DMS 273 (cell line): Measurements from ENCODE around the gene SOX5.
"Not testable (repeated sequence)": the region's sequence is repeated elsewhere in the genome, so short reads cannot be mapped to it uniquely, and the experiment has no call there.

Source experiments
- DNase-seq: peaks from one replicate; lab custom pipeline; 2025; ENCODE audit not compliant: unreplicated experiment; lab: John Stamatoyannopoulos, UW

Gene SOX5

GRCh38 chr12:23847857-23848256 lies 101.6 kb downstream of the SOX5 start:
- DNase-seq, result no peak

- no peak for DNase-seq
Measured at GRCh38 chr12:23843958-23844357, 105.5 kb downstream of the SOX5 start.

- no peak for DNase-seq
Measured at GRCh38 chr12:23834076-23834475, 115.4 kb downstream of the SOX5 start.

- no peak for DNase-seq
Measured at GRCh38 chr12:23831739-23832138, 117.7 kb downstream of the SOX5 start.

GRCh38 chr12:23830210-23830609 lies 119.3 kb downstream of the SOX5 start:
- no peak for DNase-seq

GRCh38 chr12:23827353-23827752 lies 122.1 kb downstream of the SOX5 start:
- DNase-seq, result no peak

- not testable (repeated sequence) for DNase-seq
Measured at GRCh38 chr12:23825124-23825523, 124.3 kb downstream of the SOX5 start.

- DNase-seq, result no peak
Measured at GRCh38 chr12:23824358-23824757, 125.1 kb downstream of the SOX5 start.

- DNase-seq, result not testable (repeated sequence)
Measured at GRCh38 chr12:23822883-23823282, 126.6 kb downstream of the SOX5 start.

GRCh38 chr12:23817345-23817744 lies 132.1 kb downstream of the SOX5 start:
- no peak for DNase-seq

- no peak for DNase-seq
Measured at GRCh38 chr12:23816394-23816851, 133.0 kb downstream of the SOX5 start.

GRCh38 chr12:23815810-23816209 lies 133.7 kb downstream of the SOX5 start:
- no peak for DNase-seq

- peak; percentile 68 for DNase-seq
Measured at GRCh38 chr12:23813206-23813605, 136.3 kb downstream of the SOX5 start.

- peak; percentile 85 for DNase-seq
Measured at GRCh38 chr12:23810329-23810902, 139.1 kb downstream of the SOX5 start.

- DNase-seq, result no peak
Measured at GRCh38 chr12:23803540-23803939, 145.9 kb downstream of the SOX5 start.

- DNase-seq, result no peak
Measured at GRCh38 chr12:23795494-23795893, 154.0 kb downstream of the SOX5 start.

GRCh38 chr12:23781118-23781517 lies 168.4 kb downstream of the SOX5 start:
- DNase-seq, result no peak

- DNase-seq, result no peak
Measured at GRCh38 chr12:23775208-23775607, 174.3 kb downstream of the SOX5 start.

- no peak for DNase-seq
Measured at GRCh38 chr12:23771240-23771949, 178.1 kb downstream of the SOX5 start.

GRCh38 chr12:23770202-23770938 lies 179.1 kb downstream of the SOX5 start:
- no peak for DNase-seq

- no peak for DNase-seq
Measured at GRCh38 chr12:23767834-23768233, 181.6 kb downstream of the SOX5 start.

- no peak for DNase-seq
Measured at GRCh38 chr12:23763724-23764123, 185.7 kb downstream of the SOX5 start.
